Thyroid gland (tissue), 4 donors: ENCODE results near the gene PLA2G2E.

Experiments used
- POLR2A ChIP-seq, 2 donors: fragments of 450-650 bp; IDR thresholded peaks; one replicate each; pipeline ENCODE4 v1.6.1; 2017; ENCODE audit warnings: antibody characterized with exemption in 2 of 2, mild to moderate bottlenecking in 2 of 2, moderate library complexity in 1 of 2
- TF ChIP-seq, protein P1 (sequence below), 6 experiments: fragments of 200-600 bp in 3 of 6; fragments of 450-650 bp in 3 of 6; sonication (generic) in 3 of 6; IDR thresholded peaks; one replicate each; pipeline ENCODE4 v1.5.1; 2016 to 2019; ENCODE audit warnings: antibody characterized with exemption in 6 of 6, mild to moderate bottlenecking in 2 of 6, inconsistent platforms in 1 of 6, moderate library complexity in 1 of 6

GRCh38 chr1:19889656-19890055, 33.8 kb downstream of the PLA2G2E start:
- TF ChIP-seq, protein P1, sequence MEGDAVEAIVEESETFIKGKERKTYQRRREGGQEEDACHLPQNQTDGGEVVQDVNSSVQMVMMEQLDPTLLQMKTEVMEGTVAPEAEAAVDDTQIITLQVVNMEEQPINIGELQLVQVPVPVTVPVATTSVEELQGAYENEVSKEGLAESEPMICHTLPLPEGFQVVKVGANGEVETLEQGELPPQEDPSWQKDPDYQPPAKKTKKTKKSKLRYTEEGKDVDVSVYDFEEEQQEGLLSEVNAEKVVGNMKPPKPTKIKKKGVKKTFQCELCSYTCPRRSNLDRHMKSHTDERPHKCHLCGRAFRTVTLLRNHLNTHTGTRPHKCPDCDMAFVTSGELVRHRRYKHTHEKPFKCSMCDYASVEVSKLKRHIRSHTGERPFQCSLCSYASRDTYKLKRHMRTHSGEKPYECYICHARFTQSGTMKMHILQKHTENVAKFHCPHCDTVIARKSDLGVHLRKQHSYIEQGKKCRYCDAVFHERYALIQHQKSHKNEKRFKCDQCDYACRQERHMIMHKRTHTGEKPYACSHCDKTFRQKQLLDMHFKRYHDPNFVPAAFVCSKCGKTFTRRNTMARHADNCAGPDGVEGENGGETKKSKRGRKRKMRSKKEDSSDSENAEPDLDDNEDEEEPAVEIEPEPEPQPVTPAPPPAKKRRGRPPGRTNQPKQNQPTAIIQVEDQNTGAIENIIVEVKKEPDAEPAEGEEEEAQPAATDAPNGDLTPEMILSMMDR (IDR thresholded peaks at IDR 0.05) = no peak
- no peak for TF ChIP-seq POLR2A (IDR thresholded peaks at IDR 0.05)
